Left hindlimb (tissue), 1 donor: ENCODE measurements around the gene ACVRL1.

Experiments
- DNase-seq: peaks from one replicate; pipeline ENCODE4 v3.0.0-alpha.2; 2018

ACVRL1 gene

GRCh38 chr12:51900323-51900889 lies 6.9 kb upstream of the ACVRL1 start:
- no peak for DNase-seq

GRCh38 chr12:51901121-51901817 lies 6.0 kb upstream of the ACVRL1 start:
- DNase-seq, result no peak

- no peak for DNase-seq
Measured at GRCh38 chr12:51901881-51902280, 5.4 kb upstream of the ACVRL1 start.

GRCh38 chr12:51904951-51905470 lies 2.3 kb upstream of the ACVRL1 start:
- DNase-seq, result no peak

GRCh38 chr12:51905471-51906429 lies 1.6 kb upstream of the ACVRL1 start:
- peak; percentile 86 for DNase-seq

DNA sequence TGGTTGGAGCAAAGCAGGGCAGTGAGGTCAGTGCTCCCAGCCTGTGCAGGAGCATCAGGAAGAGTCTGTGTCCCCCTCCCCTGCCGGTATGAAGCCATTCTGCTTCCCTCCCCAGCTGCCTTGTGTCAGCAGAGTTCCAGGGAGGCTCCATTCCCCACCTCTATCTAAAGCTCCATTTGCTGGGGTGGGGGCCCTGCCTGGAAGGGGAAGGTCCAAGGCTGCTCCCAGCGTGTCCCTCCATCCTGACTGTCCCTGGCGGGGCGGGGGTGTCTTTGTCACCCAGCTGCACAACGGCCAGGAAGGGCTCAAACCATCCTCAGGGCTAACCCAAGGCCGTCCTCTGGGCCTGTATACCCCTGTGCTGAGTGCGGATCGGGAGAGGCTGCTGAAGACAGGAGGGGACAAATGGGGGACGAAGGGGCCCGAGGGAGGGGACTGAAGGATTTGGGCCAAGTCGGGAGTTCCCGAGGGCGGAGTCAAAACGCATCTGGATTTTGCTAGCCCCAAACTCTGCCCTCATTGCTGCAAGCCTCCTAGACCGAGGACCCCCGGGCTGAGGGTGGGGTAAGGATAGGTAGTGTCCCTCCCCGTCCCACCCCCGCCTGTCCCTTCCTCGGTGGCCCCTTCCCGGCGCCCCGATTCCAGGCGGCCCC lies 748 bp upstream of the ACVRL1 start:
- no peak for DNase-seq

DNA sequence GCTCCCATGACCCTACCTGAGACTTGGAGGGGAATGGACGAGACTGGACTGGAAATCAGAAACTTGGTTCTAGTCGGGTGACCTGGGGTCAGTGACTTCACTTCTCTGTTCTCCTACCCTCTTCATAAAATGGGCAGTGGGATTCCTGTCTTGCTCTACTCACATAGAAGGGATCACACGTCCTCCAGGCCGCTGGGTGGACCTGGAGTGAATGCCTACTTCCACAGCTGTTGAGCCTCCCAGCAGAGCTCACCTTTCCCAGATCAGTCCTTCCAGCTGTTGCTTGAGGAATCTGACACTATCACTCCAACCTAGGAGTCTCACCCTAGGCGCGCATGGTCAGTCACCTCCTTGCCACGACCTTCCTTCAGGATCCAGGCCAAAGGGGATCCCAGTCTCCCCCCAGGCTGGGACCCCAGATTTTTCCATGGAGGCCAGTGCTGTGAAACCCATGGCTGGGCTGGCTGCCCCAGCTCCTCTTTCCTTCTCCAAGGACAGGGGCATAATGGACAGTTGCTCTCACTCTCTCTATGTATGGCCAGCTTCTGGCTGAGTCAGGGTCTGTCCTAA lies 637 bp downstream of the ACVRL1 start:
- no peak for DNase-seq

- no peak for DNase-seq
Measured at GRCh38 chr12:51908876-51909592, 1.7 kb downstream of the ACVRL1 start.

GRCh38 chr12:51910168-51910567 lies 2.9 kb downstream of the ACVRL1 start:
- DNase-seq, result no peak

- no peak for DNase-seq
Measured at GRCh38 chr12:51910691-51911090, 3.4 kb downstream of the ACVRL1 start.

GRCh38 chr12:51911307-51911706 lies 4.0 kb downstream of the ACVRL1 start:
- no peak for DNase-seq

GRCh38 chr12:51911788-51912711 lies 4.7 kb downstream of the ACVRL1 start:
- no peak for DNase-seq

GRCh38 chr12:51913071-51914033 lies 6.0 kb downstream of the ACVRL1 start:
- DNase-seq, result no peak

DNA sequence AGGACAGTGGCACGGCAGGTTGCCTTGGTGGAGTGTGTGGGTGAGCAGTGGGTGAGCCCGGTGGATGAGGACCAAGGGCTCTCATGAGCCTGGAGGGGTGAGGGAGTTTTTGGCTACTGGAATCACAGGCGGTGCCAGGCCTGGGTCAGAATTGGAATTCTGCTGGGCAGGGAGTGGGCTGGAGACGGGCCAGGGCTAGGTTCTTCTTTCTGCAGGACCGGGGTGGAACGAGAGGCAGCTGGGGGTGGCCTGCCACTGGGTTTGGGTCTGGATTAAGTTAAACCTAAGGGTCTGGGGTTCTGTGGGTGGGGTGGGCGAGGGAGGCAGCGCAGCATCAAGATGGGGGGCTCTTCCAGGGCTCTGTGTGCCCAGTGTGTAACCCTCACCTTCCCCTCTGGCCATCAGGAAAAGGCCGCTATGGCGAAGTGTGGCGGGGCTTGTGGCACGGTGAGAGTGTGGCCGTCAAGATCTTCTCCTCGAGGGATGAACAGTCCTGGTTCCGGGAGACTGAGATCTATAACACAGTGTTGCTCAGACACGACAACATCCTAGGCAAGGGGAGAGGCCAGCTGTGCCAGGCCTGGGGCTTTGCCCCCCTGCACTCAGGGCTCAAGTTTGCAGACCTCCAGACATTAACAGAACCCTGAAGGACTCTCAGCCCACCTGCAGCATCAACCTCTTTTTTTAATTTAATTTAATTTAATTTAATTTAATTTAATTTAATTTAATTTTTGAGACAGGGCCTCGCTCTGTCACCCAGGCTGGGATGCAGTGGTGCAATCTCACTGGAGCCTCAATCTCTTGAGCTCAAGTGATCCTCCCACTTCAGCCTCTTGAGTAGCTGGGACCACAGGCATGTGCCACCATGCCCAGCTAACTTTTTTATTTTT lies 7.0 kb downstream of the ACVRL1 start:
- no peak for DNase-seq

- DNase-seq, result no peak
Measured at GRCh38 chr12:51915003-51915625, 7.8 kb downstream of the ACVRL1 start.

- no peak for DNase-seq
Measured at GRCh38 chr12:51915951-51916350, 8.6 kb downstream of the ACVRL1 start.

- no peak for DNase-seq
Measured at GRCh38 chr12:51917041-51917590, 9.8 kb downstream of the ACVRL1 start.
